HFF-Myc (cell line): ENCODE results near the gene TAF4.

Experiments used
- DNase-seq: peaks from one replicate; pipeline ENCODE4 v3.0.0-alpha.2; 2011; ENCODE audit warnings: low read depth; ENCODE audit errors: extremely low read depth
- H3K4me3 ChIP-seq: replicated peaks from 2 replicates; pipeline ENCODE4 v1.5.1; 2011; ENCODE audit warnings: low read depth, mild to moderate bottlenecking, control low read depth, low read length
- TF ChIP-seq, protein P1 (sequence below): IDR thresholded peaks from 2 replicates; pipeline ENCODE4 v1.5.1; 2012; ENCODE audit warnings: mild to moderate bottlenecking, low read depth, low read length, control low read depth; ENCODE audit errors: missing control alignments

The TAF4 gene

DNA sequence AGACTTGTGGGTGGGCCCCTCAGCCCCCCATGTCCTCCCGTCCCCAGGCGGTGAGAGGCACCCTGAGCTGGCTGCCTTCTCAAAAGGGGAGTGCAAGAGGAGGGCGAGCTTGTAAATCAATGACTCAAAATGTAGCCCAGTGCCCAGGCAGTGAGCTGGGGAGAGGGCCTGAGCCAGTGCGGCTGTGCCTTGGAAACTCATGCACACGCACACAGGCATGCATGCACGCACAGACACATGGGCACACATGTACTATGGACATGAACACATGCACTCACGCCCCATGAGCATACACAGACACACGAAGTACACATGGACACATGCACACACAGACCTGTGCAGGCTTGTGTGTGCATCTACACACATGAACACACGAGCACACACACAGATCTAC lies 133.5 kb downstream of the TAF4 start:
- TF ChIP-seq, protein P1, sequence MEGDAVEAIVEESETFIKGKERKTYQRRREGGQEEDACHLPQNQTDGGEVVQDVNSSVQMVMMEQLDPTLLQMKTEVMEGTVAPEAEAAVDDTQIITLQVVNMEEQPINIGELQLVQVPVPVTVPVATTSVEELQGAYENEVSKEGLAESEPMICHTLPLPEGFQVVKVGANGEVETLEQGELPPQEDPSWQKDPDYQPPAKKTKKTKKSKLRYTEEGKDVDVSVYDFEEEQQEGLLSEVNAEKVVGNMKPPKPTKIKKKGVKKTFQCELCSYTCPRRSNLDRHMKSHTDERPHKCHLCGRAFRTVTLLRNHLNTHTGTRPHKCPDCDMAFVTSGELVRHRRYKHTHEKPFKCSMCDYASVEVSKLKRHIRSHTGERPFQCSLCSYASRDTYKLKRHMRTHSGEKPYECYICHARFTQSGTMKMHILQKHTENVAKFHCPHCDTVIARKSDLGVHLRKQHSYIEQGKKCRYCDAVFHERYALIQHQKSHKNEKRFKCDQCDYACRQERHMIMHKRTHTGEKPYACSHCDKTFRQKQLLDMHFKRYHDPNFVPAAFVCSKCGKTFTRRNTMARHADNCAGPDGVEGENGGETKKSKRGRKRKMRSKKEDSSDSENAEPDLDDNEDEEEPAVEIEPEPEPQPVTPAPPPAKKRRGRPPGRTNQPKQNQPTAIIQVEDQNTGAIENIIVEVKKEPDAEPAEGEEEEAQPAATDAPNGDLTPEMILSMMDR: no peak
- no peak overlapping the region for H3K4me3 ChIP-seq
- no peak for DNase-seq

DNA sequence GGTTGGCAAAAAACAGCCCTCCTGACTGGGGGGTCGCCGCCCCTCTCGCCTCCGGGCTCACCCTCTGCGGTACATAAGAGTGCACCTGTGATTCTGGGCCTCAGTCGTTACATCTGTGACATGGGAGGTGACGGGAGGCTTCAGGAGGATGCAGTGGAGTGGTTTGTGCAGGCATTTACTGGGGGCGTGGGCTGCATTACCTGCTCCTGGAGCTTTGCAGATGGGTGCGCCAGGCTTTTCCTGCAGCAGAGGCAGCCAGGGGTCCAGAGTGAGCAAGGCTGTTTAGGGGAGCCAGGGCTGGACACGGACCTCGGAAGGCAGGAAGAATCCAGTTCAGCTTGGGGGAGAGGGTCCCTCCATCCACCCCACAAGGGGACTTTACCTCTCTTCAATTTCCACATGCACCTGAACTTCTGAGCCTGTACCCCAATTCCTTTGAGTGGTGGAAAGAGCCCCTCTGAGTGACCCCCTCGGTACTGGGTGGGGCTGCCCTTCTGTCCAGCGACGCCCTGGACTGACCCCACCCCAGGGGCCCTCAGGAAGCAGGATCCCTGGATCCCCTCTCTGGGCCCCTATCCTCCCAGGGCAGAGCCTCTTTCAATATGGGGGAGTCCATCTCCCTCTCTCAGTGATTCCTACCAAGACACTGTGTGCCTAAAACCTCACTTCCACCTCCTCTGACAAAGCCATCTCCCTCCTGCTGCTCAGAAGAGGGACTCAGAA lies 134.0 kb downstream of the TAF4 start:
- H3K4me3 ChIP-seq: no peak overlapping the region
- TF ChIP-seq, protein P1: no peak
- DNase-seq: no peak

DNA sequence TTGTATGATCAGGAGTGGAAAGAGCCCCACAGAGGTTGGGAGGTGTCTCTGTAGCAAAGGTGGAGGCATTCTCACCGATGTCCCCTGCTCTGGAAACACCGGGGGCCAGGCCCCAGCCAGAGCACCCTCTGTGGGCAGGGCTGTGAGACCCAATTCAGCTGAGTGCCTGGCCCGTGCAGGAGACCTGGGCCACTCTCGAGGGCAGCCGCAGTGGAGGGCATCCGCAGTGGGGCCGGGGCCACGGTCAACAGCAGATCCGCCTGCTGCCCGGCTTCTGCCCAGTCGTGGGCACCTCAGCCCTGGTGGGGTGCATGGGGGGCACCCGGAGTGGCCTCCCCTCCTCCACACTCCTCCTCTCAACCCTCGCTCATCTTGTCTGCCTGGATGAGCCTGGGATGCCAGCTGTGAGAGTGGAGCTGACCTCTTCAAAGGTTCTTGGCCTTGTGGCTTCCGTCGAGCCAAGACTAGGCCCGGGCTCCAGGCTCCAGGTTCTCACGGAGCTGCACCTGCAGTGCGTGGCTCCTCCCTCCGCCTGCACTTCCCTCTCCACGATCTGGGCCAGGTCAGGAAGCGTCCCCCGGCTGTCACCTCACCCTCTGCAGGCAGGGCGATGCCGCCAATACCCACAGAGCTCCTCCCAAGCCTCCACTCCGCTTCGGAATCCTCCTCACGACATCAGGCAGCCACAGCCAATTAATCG lies 134.8 kb downstream of the TAF4 start:
- TF ChIP-seq, protein P1: no peak
- DNase-seq: no peak
- no peak overlapping the region for H3K4me3 ChIP-seq

DNA sequence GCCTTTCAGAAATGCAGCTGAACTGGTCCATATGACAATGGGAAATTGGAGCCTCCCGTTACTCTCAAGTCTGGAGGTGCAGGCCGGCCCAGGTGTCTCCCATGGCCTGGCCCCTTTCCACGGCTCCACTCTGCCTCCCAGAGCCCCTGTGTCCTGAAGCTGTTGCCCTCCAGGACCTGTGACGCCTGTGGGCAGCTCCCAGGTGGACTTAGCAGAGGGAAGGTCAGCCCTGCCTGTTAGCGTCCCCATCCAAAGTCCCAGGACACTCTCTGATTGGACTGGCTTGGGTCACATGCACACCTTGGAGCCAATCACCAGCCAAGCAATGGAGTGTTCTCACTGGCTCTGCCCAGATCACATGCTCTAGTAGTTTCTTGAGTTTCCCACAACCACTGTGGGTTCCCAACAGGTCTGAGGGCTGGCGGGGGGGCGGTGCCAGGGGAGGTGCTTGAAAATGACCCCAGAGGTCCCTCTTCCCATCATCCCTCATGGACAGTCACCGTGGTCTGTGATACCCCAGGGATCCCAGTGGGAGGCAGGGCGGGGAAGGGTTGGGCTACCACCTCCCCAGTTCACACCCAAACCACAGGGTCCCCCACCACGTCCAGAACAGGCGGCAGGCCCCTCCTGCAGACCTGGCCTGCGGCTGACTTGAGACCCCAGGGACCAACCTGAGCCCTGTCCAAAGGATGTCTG lies 135.6 kb downstream of the TAF4 start:
- no peak overlapping the region for H3K4me3 ChIP-seq
- no peak for DNase-seq
- TF ChIP-seq, protein P1: no peak

DNA sequence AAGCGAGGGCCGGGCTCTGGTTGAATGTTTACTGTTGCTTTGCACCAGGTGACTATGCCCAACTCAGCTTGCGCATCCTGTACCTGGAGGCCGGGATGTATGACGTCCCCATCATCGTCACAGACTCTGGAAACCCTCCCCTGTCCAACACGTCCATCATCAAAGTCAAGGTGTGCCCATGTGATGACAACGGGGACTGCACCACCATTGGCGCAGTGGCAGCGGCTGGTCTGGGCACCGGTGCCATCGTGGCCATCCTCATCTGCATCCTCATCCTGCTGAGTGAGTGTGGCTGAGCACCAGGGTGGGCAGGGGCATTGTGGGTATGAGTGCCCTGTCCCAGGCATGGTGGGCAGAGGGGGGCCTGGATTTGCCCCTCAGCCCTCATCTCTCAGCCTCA lies 136.1 kb downstream of the TAF4 start:
- TF ChIP-seq, protein P1: no peak
- DNase-seq: no peak
- H3K4me3 ChIP-seq: no peak overlapping the region

DNA sequence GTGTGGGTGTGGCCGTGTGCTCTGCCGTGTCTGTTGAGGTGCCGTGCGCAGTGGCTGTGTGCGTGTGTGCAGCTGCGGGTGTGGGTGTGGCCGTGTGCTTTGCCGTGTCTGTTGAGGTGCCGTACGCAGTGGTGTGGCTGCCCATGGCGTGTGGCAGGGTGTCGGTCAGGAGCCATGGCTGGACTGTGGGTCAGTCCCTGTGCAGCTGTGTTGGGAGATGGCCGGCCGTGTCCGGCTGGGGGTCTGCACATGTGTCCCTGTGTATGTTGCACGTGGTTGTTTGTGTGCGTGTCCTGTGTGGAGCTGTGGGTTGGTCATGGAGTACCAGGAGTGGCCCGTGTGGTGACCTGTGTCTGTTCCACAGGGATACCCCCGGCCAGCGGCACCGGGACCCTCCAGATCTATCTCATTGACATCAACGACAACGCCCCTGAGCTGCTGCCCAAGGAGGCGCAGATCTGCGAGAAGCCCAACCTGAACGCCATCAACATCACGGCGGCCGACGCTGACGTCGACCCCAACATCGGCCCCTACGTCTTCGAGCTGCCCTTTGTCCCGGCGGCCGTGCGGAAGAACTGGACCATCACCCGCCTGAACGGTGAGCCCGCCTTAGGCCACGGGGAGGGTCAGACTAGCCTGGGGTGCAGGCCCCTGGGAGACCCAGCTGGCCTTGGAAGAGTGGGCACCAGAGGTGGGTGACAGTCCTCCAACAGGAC lies 137.7 kb downstream of the TAF4 start:
- TF ChIP-seq, protein P1: no peak
- no peak overlapping the region for H3K4me3 ChIP-seq
- no peak for DNase-seq
